Thoracic aorta (tissue), 2 donors: ENCODE measurements around the gene CHERP. TPM values are rescaled to one million over a fixed set of nuclear protein-coding genes. Genes with fewer than 3 reads are reported as not detected.

Experiments used
- ATAC-seq: fragments of 150-250 bp; one replicate; pipeline ENCODE4 v1.8.0; 2017; ENCODE audit warnings: low read depth; ENCODE audit not compliant: insufficient number of reproducible peaks, low FRiP score
- DNase-seq: peaks from one replicate; pipeline ENCODE4 v3.0.0-alpha.2; 2020; ENCODE audit warnings: low spot score
- H3K27ac ChIP-seq, 2 donors: fragments of 200-600 bp; sonication (generic); 1 replicate in 1 of 2; 2 replicates in 1 of 2; pipeline ENCODE4 v1.5.1; 2016; ENCODE audit warnings: mild to moderate bottlenecking in 2 of 2, moderate library complexity in 2 of 2
- H3K27me3 ChIP-seq: fragments of 200-600 bp; sonication (generic); replicated peaks from 2 replicates; pipeline ENCODE4 v1.6.0; 2016; ENCODE audit warnings: mild to moderate bottlenecking; ENCODE audit not compliant: insufficient read depth
- H3K36me3 ChIP-seq: fragments of 200-600 bp; sonication (generic); one replicate; pipeline ENCODE4 v1.5.1; 2016
- H3K4me1 ChIP-seq, 2 donors: fragments of 200-600 bp; sonication (generic); 1 replicate in 1 of 2; 2 replicates in 1 of 2; pipeline versions ENCODE4 v1.5.1 to v1.6.0; 2016; ENCODE audit warnings: low read depth in 2 of 2, mild to moderate bottlenecking in 1 of 2; ENCODE audit not compliant: control insufficient read depth in 1 of 2
- H3K4me3 ChIP-seq: fragments of 200-600 bp; sonication (generic); 2 replicates; pipeline ENCODE4 v1.5.1; 2016; ENCODE audit warnings: mild to moderate bottlenecking
- H3K9me3 ChIP-seq: fragments of 200-600 bp; sonication (generic); 2 replicates; pipeline ENCODE4 v1.5.1; 2016
- CTCF ChIP-seq: fragments of 200-600 bp; sonication (generic); IDR thresholded peaks from one replicate; pipeline ENCODE4 v1.5.1; 2019; ENCODE audit warnings: antibody characterized with exemption
- total RNA-seq, 2 donors: library from RNA; depleted of rRNA; stranded (reverse); fragments of >200 nt; gene quantifications; one replicate each; pipeline versions ENCODE4 v1.1.0 to v1.2.3, GENCODE V29; 2016

Gene CHERP
- total RNA-seq, 2 donors from 2014 or later, result 9.3 to 18.4 TPM

- TF ChIP-seq CTCF, result no peak
- Histone ChIP-seq H3K27ac (peak overlapping the region; percentile 65 to 66), H3K36me3 (peaks cover 15% of the 10 kb centered on the region), H3K9me3 (no peaks in the 10 kb centered on the region), H3K4me3 (peak overlapping the region; percentile 74), H3K4me1 (peaks cover 12 to 36% of the 10 kb centered on the region in 2 donors), H3K27me3 (no peaks in the 10 kb centered on the region)
- ATAC-seq (no peak), DNase-seq (no peak)
These were observed 29.6 kb upstream of the CHERP start for GRCh38 chr19:16571822-16572331.

- Histone ChIP-seq H3K27ac (peak overlapping the region in 1 of 2 donors; percentile 66), H3K9me3 (no peaks in the 10 kb centered on the region), H3K4me3 (peak overlapping the region; percentile 74), H3K27me3 (no peaks in the 10 kb centered on the region), H3K36me3 (peaks cover 10% of the 10 kb centered on the region), H3K4me1 (peaks cover 12 to 36% of the 10 kb centered on the region in 2 donors)
- no peak for TF ChIP-seq CTCF
- ATAC-seq (no peak), DNase-seq (no peak)
These were observed 29.0 kb upstream of the CHERP start for GRCh38 chr19:16571283-16571682.

GRCh38 chr19:16569609-16570320 is 27.5 kb upstream of the CHERP start:
- Histone ChIP-seq H3K4me3 (no peak overlapping the region), H3K4me1 (peaks cover 12 to 36% of the 10 kb centered on the region in 2 donors), H3K27ac (no peak overlapping the region), H3K9me3 (no peaks in the 10 kb centered on the region), H3K36me3 (peaks cover 5% of the 10 kb centered on the region), H3K27me3 (no peaks in the 10 kb centered on the region)
- DNase-seq (no peak), ATAC-seq (no peak)
- no peak for TF ChIP-seq CTCF

GRCh38 chr19:16566702-16567101 is 24.5 kb upstream of the CHERP start:
- Histone ChIP-seq H3K27ac (no peak overlapping the region), H3K9me3 (no peaks in the 10 kb centered on the region), H3K27me3 (no peaks in the 10 kb centered on the region), H3K4me1 (peaks cover 0 to 16% of the 10 kb centered on the region in 2 donors), H3K36me3 (peaks cover 16% of the 10 kb centered on the region), H3K4me3 (no peak overlapping the region)
- no peak for DNase-seq
- ATAC-seq, result no peak
- no peak for TF ChIP-seq CTCF

- no peak overlapping the region for H3K27ac ChIP-seq
- no peaks in the 10 kb centered on the region for H3K27me3 ChIP-seq
- H3K36me3 ChIP-seq, result peaks cover 16% of the 10 kb centered on the region
- ATAC-seq (no peak), DNase-seq (no peak)
- H3K4me1 ChIP-seq, result peaks cover 0 to 11% of the 10 kb centered on the region in 2 donors
- no peak for TF ChIP-seq CTCF
- H3K9me3 ChIP-seq, result no peaks in the 10 kb centered on the region
- H3K4me3 ChIP-seq, result no peak overlapping the region
These were observed 23.9 kb upstream of the CHERP start for GRCh38 chr19:16566161-16566560.
